GM21723 (cell line): Measurements from ENCODE around the gene ARL2BP.
A peak's percentile ranks its signal among the peaks of the same experiment; 100 is the strongest.
"Not testable (repeated sequence)": the region's sequence is repeated elsewhere in the genome, so short reads cannot be mapped to it uniquely, and the experiment has no call there.

Experiments used
- ATAC-seq: cut with Tn5 transposase; IDR thresholded peaks from one replicate; pipeline ENCODE4 v1.9.1; 2021; ENCODE audit warnings: mild to moderate bottlenecking, moderate library complexity; ENCODE audit not compliant: unreplicated experiment

Gene ARL2BP

DNA sequence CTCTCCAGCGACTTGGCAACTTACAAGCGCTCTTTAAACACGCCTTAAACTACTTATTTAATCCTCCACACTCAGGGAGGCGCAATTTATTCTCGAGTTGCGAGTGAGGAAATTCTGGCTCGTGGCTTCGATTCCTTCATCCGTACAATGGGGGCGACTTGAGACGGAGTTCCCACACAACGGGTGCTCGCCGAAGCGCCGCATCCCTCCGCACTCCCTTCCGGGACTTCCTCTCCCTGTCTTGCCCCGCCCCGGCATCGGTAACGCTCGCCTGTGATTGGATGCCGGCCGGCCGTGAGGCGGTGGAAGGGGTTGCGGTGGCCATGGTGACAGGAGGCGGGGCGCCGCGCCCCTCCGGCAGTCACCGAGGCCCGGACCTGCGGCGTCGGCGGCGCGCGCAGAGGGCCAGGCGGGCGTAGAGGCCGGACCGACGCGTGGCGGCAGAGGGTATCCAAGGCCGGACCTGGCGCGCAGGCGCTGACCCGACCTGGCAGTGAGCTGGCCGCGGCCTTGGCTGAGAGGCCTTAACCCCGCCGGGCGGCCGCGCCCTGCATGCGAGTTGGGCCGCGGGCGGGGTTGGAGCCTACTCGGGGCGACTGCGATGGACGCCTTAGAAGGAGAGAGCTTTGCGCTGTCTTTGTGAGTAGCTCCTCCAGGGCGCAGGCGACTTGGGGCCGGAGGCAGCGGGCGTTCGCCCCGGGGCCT is at the start of gene ARL2BP:
TSS of gene ARL2BP (plus strand) at position 493 of the 705 bp plus-strand sequence. CDS start at position 602, 109 bp downstream.
- peak; percentile 96 for ATAC-seq

DNA sequence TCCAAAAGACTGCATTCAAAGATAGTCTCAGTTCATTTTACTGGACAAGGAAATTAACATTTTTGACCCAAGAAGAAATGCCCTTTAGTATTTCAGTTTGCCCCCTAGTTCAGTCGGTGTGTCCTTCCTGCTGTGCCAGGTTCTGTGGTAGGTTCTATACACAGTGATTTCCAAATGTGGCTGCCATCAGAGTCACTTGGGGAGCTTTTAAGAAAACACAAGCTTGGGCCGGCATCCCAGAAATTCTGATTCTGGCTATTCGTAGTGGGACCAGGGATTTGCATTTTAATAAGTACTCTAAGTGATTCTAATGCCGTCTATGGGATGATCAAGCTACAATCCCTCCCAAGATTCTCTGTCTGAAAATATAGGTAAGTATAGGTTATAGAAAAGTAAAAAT is 48.8 kb upstream of the ARL2BP start:
- no peak for ATAC-seq

DNA sequence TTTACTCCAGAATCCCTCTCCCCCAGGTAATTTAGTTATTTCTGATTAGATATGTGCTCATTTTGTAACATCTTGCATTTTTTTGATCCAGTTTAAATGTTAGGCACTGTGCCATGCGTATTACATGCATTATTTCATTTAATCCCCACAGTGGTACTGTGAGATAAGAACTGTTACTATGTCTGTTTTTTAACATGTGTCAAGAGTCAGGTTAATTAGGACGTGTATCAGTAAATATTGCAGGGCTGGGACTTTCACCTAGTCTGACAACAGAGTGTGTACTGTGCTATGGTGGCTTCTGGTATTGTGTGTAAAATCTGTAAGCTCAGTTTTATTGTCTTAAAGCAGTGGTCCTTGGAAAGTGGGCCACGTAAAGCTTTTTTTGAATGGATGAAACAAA is 48.3 kb upstream of the ARL2BP start:
- no peak for ATAC-seq

DNA sequence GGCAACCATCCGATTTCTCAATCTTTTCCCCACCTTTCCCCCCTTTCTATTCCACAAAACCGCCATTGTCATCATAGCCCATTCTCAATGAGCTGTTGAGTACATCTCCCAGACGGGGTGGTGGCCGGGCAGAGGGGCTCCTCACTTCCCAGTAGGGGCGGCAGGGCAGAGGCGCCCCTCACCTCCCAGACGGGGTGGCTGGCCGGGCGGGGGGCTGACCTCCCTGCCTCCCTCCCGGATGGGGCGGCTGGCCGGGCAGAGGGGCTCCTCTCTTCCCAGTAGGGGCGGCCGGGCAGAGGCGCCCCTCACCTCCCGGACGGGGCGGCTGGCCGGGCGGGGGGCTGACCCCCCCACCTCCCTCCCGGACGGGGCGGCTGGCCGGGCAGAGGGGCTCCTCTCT is 44.7 kb upstream of the ARL2BP start:
- ATAC-seq: not testable (repeated sequence)

DNA sequence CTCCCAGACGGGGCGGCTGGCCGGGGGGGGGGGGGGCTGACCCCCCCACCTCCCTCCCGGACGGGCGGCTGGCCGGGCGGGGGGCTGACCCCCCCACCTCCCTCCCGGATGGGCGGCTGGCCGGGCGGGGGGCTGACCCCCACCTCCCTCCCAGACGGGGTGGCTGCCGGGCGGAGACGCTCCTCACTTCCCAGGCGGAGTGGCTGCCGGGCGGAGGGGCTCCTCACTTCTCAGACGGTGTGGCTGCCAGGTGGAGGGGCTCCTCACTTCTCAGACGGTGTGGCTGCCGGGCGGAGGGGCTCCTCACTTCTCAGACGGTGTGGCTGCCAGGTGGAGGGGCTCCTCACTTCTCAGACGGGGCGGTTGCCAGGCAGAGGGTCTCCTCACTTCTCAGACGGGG is 44.1 kb upstream of the ARL2BP start:
- not testable (repeated sequence) for ATAC-seq

DNA sequence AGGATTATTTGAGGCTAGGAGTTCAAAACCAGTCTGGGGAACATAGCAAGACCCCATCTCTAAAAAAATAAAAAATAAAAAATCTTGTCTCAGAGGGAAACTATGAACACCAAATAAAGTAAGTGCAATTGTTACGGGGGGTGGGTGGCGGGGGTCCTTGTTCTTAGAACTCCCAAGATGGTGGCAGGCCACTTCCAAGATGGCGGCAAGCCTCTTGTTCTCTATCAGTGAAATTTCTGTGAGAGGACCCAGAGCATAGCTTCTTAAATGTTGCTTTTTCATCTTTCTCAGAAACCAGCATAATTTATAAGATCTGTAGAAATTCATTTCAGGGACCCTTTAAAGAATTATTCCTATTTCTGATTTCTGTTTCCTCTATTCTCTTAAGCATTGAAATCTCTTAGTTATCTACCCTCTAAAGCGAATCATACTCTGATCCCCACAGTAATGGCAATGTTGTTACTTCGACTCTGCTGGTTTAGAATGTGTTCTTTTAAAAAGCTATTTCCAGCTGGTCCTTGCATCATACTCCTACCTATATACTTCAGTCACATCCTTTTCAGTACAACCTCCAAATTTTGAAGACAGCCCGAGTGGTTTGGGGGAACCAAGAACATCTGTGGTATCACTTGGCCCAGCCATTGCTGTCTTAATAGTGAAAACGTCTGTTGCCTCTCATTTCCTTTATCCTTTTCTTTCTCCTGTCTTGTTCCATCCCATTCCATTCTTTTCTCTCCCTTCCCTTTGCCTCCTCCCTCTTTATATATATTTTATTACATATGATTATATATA is 42.8 kb upstream of the ARL2BP start:
- no peak for ATAC-seq

DNA sequence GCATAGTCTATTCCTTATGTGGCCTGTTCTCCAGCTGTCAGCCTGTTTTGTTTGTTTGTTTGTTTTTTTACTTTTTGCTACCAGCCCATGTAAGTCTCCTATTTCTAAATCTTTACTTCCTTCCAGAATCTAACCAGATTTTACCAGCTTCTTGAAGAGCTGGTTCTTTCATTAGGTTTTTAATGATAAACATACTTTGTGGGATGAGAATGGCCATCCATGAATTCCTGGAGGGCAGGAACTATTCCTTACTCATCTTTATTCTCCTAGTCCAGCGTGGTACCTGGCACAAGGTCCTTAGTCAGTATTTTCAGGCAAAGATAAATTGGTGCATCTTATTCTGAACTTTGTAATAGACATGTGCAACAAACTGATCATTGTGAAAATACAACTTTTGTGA is 41.6 kb upstream of the ARL2BP start:
- ATAC-seq: no peak

DNA sequence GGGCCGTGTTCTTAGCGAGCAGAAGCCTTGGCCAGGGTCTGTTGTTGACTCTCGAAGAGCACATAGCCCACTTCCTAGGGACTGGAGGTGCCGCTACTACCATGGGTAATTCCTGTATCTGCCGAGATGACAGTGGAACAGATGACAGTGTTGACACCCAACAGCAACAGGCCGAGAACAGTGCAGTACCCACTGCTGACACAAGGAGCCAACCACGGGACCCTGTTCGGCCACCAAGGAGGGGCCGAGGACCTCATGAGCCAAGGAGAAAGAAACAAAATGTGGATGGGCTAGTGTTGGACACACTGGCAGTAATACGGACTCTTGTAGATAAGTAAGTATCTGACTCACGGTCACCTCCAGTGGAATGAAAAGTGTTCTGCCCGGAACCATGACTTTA is 40.4 kb upstream of the ARL2BP start:
- no peak for ATAC-seq

DNA sequence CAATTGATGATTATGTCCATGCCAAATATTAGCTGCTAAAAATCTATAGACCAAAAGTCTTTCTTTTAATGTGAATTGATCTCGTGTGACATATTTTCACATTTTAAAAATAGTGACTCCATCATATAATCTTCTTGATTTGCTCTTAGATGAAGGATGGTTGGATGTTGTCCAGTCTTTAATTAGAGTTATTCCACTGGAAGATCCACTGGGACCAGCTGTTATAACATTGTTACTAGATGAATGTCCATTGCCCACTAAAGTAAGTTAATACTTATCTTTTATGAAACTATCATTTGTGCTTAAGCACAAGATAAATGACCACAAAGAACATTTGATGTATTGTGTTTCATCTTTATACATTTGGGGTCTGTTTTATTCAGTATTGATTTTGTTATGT is 36.1 kb upstream of the ARL2BP start:
- ATAC-seq: no peak

DNA sequence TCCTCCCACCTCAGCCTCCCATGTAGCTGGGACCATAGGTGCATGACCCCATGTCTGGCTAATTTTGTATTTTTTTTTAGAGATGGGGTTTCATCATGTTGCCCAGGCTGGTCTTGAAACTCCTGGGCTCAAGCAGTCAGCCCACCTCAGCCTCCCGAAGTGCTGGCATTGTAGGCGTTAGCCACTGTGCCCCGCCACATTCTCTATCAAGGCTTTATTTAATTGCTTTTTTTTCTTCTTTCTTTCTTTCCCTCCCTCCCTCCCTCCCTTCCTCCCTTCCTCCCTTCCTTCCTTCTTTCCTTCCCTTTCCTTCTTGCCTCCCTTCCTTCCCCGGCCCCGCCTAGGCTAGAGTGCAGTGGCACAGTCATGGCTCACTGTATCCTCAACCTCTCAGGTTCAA is 35.3 kb upstream of the ARL2BP start:
- ATAC-seq: no peak

DNA sequence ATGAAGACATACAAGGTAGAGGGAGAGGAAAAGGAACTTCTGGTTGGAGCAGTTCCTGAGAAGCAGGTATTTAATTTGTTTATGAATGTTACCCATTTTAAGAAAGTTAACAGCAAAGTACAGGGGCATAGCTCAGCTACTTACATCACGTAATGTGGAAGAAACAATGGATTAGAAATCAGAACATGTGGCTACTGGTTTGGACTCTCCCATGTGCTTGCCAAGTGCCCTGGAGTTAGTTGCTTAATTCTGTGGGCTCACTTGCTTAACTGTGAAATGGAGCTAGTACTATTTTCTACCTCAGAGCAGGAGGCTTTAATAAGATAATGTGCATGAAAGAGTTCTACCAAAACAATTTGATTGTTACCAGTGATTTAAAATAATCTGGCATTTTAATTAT is 31.6 kb upstream of the ARL2BP start:
- ATAC-seq: no peak

DNA sequence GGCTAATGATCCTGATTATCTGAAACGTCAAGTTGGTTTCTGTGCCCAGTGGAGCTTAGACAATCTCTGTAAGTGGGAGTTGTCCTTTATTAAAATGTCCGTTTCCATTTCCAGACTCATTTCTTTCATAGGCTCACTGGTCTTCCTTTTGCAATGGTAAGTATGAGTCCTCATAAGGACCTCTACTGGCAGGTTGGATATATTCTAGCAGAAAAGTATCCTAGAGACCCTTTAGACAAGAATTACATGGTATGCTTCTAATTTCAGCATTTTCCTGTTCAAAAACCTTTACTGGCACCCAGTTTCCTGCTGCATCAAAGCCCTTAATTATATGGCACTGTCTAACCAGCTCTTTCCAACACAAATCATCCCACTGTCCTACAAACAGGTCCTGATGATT is 28.1 kb upstream of the ARL2BP start:
- no peak for ATAC-seq

DNA sequence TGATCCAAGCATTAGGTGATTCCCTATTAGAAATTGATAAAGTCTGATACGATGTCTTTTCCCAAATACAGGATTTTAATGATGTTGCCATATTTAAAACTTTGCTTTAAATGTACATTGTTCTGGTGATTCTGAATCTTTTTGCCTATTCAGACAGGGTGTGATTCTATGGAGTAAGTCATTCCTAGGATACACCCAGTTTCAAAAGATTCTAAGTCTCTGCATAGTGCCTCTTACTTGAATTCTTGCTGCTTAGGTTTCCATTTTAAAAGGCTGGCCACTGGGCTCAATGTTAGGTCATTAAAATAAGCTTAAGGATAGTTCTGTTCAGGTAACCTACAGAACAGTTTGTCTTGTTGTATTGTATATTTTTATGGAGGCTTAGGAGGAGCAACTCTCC is 22.0 kb upstream of the ARL2BP start:
- ATAC-seq: no peak

DNA sequence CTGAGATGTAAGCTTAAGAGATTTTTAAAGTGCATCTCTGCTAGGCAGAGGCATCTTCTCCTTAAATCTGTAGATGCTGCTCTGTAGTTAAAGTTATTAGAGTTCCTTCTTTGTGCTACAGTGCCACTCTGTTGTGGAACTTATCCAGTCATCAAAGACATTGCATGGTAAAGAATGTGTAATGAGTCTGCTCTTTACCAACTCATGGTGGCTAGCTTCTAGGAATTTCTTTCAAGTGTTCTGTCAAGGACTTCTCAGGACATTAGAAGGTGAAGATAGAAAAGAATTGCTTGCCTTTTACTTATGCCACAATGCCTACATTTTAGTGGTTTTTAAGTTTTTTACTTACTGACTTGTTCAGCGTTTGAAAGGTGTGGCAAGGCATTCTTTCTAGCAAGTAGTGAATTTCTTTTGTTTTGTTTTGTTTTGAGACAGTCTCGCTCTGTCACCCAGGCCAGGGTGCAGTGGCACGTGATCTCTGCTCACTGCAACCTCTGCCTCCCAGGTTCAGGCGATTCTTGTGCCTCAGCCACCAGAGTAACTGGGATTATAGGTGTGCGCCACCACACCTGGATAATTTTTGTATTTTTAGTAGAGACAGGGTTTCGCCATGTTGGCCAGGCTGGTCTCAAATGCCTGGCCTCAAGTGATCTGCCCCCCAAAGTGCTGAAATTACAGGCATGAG is 20.3 kb upstream of the ARL2BP start:
- no peak for ATAC-seq

DNA sequence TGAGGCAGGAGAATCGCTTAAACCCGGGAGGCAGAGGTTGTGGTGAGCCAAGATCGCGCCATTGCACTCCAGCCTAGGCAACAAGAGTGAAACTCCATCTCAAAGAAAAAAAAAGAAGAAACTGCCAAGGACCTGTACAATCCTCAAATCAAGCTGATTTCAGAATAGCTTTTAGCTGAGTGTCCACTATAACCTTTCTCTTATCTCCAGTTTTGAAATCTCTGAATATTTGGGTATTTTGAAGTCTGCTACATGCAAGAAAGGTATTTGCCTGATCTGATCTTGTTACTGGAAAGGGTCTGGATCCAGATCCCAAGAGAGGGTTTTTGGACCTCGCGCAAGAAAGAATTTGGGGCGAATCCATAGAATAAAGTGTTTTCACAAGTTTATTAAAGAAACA is 19.1 kb upstream of the ARL2BP start:
- ATAC-seq: no peak

DNA sequence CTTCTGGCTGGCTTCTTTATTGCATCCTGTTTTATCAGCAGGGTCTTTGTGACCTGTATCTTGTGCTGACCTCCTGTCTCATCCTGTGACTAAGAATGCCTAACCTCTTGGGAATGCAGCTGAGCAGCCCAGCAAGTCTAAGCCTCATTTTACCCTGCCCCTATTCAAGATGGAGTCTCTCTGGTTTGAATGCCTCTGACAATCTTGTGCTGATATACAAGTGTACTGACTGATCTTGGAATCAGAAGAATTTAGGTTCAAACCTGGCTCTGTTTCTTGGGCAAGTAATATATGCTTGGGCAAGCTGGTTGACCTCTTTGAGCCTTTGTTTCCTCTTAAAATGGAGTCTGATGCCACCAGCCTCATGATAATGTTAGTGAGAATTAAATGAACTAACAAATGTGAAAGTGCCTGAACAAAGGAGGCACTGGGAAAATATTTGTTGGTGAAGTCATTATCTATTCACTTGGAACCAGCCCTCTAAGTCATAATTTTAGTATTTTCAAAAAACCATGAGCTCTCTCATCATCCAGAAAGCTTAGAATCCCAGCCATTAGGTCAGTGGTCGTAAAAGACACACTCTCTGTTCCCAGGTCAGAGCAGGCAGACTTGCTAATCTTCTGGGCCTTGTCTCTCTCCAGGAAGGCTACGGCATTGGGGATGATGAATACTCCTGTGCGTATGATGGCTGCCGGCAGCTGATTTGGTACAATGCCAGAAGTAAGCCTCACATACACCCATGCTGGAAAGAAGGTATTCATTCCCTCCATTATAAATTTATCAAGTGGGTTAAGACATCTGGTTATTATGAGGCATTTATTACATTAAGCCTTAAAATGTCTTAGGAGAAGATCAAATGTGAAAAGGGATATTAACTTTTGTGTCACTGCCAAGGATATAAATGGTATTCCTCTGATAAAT is 18.1 kb upstream of the ARL2BP start:
- no peak for ATAC-seq

DNA sequence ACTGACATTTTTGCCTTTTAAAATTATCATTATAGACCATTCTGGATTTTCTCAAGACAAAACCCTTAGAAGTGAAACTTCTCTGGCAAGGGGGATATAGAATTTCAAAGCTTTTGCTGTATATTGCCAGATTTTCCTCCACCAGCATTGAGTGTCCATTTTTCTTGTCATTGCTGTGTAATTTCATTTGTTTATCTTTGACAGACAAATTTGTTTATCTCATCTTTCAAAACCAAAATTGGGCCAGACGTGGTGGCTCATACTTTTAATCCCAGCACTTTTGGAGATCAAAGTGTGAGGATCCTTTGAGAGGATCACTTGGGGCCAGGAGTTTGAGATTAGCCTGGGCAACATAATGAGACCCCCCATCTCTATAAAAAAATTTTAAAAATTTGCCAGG is 16.0 kb upstream of the ARL2BP start:
- no peak for ATAC-seq

DNA sequence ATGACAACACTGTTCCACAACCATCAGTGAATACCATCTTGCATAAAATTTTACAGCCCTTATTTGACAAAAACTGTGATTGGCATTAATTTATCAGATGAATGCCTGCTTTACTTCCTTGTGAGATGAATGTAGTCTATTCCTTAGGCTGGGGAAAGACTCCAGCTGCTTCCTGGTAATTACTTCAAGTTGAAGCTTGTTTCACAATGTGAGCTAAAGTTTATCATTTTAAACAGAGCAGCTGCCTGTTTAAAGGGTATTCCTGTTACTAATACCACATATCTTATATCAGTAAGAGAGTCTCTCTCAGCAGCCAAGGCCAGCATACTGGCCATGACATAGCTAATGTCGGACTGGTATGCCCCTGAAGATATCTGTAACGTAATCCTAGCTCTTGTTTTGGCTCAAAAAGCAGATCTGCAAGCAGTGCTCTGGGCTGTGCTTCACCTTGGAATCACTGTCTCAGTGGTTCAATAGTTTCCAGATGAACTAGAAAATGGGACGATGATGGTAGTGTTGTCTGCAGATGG is 13.2 kb upstream of the ARL2BP start:
- no peak for ATAC-seq

DNA sequence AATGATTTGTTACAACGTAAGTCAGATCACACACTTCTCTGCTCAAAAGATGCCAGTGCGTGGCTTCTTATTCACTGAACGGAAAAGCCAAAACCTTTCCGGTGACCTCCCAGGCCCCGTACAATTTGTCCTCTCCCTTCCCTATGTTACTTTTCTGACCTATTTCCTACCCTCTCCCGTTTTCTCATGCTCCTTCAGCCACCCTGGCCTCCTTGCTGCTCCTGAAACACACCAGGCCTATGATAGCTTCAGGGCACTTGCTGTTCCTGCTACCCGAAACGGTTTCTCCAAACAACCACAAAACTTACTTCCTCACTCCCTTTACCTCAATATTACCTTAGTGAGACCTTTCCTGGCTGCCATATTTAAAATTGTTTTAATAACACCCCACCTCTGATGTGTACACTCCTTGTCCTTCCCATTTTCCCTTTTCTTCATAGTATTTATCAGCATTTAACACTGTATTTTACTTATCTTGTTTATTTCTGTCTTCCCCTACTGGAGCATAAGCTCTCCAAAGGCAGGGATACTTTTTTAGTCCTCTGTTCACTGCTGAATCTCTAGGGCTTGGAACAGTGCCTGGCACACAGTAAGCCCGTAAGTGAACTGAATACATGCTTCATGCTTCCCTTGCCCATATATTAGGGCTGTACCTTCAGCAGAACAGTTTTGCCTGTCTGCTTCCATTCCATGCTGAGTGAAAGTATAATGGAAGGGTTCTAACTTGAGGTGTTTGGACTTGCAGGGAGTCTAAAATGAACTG is 10.9 kb upstream of the ARL2BP start:
- ATAC-seq: no peak

DNA sequence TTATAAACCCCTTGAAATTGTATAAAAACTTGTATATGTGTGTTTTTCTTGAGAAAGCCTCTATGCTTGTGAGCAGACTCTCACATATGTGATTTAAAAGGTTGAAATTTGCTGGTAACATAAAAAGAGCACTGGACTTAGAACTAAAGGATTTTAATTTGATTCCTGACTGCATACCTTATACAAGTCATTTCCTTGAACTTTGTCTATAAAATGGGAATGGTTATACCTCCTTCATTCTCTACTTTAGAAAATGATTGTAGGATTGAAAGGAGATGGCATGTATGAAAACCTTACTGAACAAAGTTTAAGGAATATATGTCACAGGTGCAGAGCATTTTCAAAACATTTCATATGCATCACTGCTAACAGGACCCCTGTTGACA is 10.4 kb upstream of the ARL2BP start:
- no peak for ATAC-seq
